HG02870 (cell line): ENCODE results near the gene CNTNAP2.

Source experiments
- ATAC-seq: cut with Tn5 transposase; IDR thresholded peaks from one replicate; pipeline ENCODE4 v1.9.1; 2021; ENCODE audit warnings: mild to moderate bottlenecking, moderate library complexity; ENCODE audit not compliant: unreplicated experiment

Gene CNTNAP2

DNA sequence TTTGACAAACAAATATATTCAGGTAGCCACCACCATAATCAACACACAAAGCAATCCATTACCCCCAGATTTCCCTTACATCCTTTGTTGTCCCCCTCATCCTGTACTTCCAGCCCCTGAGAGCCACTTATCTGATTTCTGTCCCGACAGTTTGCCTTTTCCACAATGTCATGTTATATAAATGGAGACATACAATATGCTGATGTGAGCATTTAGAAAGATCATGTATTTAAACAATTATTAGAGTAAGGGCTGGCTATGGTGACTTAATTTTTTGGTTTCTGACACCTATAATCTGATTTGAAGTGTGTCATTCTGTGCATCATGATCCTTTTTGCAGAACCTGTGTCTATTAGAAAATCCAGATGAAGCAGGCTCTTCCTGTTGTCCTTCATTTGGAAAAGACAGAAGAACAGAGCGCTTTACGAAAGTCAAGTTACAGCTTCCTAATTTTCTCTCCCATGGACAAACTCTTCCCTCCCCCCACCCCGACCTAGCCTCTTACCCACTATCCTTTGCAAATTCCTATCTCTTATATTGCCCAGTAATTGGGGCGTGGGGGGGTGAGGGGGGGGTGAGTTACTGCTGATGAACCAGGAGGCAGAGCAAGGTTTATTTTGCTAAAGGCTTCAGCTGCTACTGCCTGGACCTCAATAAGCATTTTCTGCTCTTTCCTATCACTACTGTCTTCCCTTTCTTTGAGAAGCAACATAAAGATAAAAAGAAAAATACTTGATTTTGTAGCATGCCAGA lies 2221.6 kb downstream of the CNTNAP2 start:
- ATAC-seq: no peak

DNA sequence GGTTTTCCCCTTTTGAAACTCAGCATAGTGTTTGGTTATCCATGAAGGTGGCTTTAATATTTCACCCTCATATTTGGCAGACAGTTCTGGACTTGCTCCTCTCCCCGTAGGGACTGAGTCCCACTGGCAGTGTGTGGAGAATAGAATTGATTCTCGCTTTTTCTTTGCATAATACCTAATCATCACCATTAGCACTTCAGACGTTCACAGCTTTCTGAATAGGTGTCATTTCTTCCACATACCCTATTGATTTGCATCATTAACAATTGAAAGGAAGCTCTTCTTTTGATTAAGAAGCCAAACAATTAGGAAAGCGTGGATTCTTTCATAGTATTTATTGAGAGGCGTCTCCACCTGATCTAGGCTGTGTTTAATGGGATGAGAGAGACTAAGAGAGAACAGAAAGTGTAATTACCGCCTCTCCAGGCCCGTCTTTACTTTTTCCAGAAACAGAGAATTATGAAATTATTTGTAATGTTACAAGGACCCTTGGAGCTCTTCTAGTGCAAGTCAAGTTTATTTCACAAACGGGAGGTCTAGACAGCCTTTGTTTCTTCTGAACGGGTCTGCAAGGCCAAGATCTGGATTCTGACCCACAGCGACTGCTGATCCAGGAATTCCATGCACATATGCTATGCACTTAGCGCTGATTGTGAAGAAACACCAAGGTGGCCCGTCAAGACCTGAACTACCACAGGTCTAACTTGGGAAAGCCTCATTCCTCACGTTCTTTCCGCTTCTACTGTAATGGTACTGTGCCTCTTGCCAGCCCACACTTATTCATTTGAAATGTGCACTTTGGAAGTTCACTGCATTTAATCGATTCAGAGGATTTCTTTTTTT lies 2224.1 kb downstream of the CNTNAP2 start:
- no peak for ATAC-seq

DNA sequence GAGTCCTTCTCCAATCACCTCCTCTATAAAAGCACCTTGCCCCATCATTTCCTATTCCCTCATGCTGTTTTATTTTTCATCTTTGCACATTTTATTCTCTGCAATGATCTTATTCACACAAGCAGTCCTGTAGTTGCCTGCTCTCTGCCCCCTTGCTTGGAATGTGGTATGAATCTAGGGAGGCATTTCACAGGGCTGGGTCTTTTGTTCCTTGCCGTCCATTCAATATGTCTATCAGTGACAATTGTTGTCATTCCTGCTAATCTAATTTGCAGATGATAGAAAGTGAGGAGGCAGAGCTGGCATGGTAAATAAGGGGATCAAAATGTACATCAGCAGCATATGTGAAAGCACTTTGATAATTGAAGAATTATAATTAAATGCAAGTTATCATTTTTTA lies 2227.8 kb downstream of the CNTNAP2 start:
- ATAC-seq: no peak

DNA sequence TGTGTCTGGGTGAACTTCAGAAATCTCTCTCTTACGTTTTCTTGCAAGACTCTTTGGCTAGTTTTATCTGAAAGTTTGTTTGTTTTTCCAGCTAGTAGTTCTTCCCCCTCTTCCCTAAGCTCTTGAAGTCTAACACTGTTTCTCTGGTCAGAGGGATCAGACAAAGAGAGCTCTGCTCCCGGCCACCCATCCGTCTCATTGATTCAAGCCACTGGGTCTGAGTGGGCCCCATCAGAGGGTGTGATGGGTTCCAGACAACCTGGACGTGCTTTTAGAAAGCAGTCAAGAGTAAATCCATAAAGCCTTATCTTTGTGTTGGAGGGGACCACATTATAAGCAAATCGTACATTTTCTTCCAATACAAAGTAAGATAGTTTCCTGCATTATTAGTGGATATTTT lies 2231.4 kb downstream of the CNTNAP2 start:
- ATAC-seq: no peak

DNA sequence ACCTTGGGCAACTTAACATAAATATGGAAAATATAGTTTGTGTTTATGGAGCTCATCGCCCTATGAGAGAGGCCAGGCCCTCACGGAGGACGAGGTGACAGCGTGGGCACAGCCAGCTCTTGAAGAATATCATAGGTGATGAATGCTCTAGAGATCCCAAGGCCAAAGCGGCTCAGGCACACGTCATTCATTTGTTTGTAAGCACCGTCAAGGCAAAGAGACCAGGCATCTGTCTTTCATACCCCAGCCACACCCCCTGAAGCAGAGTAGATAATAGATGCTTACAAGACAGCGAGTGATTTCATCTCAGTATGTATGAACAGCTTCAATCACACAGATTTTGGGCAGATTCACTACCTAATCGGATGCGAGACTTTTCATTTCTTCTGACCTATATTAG lies 2231.9 kb downstream of the CNTNAP2 start:
- no peak for ATAC-seq

DNA sequence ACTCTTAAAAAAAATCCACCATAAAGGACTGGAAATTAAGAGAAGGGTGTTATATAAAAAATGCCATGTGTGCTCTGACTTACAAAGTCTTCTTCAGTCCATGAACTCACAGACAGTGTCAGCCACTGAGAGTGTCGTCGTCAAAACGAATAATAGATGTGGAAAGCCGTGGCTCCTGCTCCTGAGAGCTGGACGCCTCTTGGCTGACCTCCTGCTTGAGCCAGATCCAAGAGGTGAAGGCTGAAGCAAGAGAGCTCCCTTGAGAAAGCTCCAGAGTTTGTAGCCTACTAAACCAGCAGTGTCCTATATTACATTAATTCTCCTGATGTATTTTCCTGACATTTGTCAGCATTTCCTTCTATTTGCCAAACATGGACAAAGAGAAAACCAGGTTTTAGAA lies 2239.7 kb downstream of the CNTNAP2 start:
- ATAC-seq: no peak

DNA sequence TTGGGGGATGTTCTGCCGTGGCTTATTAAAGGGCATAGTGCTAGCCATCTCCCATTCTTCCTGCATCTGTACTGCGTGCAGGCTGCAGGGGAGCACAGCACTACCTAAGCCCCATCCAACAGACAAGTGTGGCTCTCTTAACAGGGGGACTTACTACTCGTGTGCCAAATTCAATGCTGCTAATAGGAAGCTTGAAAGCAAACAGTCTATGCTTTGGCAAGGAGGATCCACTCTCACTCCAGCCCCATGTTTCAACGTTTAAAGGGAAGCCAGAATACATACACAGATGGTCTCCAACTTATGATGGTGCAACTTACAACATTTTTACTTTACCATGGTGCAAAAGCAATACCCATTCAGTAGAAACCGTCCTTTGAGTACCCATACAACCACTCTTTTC lies 2245.9 kb downstream of the CNTNAP2 start:
- ATAC-seq: no peak

DNA sequence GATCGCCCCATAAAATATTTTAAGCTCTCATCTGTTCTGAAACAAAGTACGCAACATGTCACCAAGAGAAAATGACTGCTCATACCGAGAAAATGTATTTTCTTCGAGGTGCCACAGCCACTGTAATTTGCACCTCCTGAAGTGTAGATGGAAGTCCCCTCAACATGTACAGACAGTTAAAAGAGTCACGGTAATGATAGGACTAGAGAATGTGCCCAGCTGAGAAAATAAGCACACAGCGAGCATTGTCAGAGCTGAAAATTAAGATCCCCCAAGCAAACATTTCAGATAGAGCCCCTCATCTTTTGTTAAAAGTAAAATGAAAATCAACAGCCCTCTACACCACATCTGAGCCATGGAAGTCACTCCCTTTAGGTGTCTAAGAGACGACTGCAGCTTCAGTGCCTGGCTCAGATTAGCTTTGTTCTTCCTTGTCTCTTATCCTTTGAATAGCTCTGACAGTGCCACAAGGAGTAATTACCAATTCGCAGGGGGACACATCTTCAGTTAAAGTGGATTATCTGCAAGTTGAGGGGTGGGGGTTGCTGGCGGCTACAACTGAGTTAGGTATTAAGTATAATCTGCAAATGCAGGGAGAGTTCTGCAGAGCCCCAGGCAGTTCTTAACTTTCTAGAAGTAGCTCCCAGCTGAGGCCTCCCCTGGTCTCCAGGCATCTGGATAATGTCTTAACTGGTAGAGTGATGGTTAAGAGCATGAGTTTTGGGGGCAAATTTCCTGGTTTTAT lies 2251.3 kb downstream of the CNTNAP2 start:
- ATAC-seq: no peak

DNA sequence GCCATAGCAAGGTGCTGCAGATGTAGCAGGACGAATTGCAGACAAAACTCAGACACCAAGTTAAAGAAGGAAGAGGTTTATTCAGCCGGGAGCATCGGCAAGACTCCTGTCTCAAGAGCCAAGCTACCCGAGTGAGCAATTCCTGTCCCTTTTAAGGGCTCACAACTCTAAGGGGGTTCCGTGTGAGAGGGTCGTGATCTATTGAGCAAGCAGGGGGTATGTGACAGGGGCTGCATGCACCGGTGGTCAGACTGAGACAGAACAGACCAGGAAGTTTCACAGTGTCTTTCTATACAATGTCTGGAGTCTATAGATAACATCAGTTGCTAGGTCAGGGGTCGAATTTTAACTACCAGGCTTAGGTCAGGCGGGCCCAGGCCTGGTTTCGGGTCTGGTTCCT lies 2252.0 kb downstream of the CNTNAP2 start:
- no peak for ATAC-seq

DNA sequence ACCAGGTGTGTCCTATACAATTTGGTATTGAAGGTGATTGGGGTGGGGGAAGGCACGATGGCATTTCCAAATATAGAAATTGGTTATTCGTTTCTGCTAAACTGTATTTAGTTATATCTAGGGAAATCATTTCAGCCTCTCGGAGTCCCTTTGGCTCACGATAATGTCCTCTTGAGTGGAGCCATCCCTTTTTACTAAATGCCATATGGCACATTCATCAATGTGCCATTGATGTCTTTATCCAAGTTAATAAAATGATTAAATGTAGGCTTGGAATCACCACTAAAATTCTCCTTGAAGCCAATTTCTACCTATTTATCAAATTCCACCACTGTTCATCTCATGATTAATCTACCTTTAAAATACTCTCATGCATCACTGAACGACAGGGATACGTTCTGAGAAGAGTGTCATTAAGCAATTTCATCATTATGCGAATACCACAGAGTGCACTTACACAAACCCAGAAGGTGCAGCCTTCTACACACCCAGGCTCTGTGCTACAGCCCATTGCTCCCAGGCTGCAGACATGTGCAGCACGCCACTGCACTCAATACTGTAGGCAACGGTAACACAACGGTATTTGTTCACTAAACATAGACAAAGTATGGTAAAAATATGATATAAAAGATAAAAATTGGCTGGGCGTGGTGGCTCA lies 2254.8 kb downstream of the CNTNAP2 start:
- ATAC-seq: no peak

DNA sequence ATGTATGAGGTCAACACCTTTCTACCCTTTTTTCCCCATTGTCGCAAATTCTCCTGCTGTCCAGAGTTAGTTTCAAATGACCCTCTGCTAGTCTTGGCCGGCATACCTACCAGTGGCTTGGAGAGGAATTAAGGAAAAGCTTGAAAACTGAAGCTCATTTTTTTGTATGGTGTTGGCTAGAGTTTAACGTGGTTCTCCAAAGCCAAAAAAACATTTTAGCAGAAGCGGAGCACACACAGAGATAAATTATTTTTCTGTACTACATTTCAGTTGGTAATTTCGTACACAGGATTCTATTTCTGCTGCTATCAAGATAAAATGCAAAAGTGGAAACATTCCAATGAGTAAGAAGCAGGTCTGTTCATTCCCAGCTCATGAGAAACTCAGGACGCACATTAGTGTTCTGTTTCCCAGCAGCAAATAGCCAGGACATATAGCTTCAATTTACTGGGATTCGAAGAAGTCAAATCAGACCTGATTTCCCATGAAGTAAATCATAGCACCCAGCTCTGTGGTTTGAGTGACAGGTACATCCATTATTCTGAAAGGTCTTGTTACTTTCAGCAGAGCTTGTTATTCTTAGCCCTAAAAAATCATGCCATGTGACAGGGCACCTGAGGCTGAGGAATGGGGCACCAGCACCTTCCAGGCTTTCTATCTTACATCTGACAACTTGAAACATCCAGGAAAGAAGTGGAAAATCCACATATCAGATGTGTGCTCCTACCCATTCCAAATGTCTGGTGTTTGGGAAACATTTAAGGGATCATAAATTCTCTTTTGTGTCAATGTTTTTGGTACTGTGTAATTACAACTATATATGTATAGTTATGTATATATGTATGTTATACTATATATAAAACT lies 2258.0 kb downstream of the CNTNAP2 start:
- no peak for ATAC-seq

DNA sequence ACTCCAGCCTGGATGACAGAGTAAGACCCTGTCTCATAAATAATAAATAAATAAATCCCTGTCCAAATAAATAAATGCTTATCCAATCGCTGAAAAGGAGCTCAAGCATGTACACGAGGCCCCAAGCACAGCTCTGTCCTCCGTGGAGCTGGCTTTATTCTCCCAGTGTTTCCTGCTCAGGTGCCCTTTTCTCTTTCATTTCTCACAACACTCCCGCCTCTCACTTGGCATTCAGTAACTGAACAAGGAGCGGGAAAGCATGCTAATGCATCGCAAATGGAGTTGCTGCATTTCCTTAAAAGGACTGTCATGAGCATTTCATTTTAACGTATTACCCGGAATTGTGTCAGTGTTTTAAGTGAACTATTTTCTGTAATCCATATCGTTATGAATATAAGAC lies 2263.1 kb downstream of the CNTNAP2 start:
- no peak for ATAC-seq

DNA sequence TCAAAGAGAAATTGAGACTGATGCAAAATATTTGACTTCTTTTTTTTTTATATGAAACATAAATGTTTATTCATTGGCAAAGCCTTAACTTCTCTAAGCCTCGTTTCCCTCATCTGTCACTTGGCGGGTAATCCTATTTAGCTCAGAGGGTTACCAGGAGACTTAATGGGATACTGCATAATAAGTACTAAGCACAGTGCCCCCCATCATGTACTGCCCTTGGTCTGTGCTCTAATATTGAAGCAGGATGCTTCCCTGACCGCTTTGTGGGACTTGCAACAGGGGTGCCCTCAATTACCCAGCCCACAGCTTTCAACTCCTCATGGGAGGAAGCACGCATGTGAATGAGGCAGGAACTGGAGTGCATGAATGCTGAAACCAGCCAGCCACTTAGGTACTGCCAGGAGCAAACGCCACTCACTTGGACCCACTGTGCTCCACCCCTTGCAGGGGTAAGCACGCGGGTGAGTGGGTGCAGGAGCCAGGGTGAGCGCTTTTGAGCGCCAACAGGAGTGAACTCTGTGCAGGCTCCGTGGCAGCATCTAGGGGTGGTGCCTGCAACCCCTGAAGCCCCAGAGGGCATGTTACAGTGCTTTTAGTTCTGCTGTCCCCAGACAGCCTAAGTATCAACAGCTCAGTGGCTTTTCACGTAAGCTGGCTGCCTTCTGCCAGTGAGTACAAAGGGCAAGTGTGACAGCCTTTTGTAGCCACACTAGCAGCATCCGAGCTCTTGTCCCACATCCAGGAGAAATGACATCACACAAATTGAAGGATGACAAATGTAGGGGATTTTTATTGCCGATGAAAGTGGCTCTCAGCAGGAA lies 2264.2 kb downstream of the CNTNAP2 start:
- ATAC-seq: no peak

DNA sequence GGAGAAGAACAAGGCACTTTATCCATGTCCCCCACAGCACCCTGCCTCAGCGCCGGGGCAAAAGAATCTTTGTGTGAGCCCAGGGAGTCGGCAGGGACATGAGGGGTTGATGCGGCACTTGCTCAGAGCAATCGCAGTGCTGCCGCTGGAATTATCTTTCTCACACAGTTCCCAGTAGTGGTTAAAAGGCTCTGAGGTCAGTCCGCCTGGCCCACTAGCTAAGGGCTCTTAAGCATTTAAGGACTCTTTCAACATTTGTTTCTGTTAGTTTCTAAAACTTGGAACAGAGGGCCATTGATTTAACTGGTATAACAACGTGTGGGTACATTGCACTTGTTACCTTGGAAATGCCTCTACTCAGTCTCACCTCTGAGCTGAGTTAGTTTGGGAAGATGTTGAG lies 2266.0 kb downstream of the CNTNAP2 start:
- ATAC-seq: no peak

DNA sequence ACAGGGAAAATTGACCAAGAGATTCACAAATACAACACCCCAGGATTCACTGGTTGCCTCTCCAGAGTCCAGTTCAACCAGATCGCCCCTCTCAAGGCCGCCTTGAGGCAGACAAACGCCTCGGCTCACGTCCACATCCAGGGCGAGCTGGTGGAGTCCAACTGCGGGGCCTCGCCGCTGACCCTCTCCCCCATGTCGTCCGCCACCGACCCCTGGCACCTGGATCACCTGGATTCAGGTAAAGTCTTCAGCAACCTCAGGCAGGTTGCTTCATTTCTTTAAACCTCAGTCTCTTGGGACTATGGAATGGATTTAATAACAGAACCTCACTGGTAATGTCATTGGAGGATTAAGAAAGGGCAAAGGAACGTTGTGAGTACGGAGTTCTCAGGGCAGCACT lies 2267.1 kb downstream of the CNTNAP2 start:
- ATAC-seq: no peak

DNA sequence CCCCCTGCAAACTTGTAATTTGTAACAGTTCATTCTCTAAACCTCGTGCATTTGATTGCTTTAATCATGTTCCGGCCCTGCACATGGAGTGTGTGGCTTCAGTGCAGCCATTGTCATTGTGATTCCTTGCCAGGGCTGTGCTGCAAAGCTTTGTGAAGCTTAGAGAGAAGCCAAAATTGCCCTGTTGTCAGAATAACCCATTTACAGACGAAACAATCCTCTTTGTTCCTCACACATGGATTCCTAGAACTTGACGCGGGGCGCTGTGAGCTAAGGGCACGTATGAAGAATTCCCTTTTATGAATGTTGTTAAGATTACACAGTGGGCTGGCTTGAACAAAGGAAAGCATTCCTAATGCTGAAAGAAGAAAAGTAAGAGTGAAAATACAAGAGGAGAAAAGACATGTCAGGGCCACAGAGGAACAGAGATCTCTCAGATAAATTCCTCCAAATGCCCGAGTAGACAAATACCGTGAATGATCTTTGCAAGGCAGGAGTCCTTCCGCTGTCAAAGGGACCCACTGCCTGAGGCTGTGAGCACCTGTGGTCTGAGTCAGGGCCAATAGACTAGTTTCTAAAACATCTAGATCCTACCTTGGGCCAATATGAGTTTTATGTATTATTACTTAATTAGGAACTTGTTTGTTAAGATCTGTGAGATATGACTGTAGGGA lies 2268.5 kb downstream of the CNTNAP2 start:
- no peak for ATAC-seq

DNA sequence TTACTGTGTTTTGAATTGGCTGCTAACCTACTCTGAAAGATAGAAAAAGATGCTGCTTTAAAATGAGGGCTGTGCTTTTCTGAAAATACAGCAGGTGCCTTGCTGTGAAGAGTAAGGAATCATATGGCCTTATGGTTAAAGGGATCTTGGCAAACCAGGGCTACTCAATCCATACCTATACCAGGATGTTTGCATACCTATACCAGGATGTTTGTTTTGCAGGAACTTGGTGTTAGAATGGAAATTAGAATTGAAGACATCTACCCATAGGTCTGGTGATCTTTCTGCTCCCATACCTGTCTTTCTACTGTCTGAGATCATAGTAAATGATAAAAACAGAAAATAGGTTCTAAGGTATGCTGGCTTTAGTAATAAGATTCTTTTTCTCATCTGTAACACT lies 2273.8 kb downstream of the CNTNAP2 start:
- no peak for ATAC-seq

DNA sequence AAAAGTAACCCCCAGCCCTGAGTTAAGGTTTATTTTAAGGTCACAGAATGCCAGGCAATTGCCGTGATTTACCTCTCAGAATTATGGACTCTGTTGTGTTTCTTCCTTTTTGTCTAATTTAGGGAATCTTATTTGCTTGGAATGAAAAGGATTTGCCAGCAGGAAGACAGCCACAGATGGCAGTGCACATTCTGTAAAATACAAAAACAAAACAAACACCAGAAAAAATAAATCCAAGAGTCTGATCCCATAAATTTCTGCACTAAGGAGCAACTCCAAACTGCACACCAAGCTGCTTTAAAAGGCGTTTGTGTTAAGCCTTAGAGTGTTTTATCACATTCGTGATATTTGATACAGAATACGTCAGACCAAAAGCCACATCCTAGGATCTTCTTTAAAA lies 2275.0 kb downstream of the CNTNAP2 start:
- ATAC-seq: no peak

DNA sequence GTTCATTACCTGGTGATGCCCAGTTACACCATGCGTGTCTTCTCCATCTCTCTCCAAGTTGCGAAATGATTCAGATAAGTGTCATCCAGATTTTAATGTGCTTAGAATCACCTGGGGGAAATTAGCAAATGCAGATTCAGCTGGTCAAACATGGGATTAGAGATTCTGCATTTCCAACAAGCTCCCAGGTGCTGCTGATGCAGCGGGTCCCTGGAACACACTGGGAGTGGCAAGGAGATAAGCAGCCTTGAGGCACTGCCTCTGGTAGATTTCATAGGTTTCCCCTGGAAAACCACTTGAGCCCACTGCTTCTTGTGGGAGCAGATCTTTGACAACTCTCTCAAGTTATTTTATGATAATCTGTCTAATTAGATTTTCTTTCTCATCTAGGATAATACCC lies 2278.0 kb downstream of the CNTNAP2 start:
- ATAC-seq: no peak
